HG02973 (cell line): ENCODE measurements around the gene MXRA5.
"Not testable (repeated sequence)": the region's sequence is repeated elsewhere in the genome, so short reads cannot be mapped to it uniquely, and the experiment has no call there.

Experiments used
- ATAC-seq: cut with Tn5 transposase; IDR thresholded peaks from one replicate; pipeline ENCODE4 v1.9.1; 2021; ENCODE audit warnings: moderate library complexity; ENCODE audit not compliant: unreplicated experiment

MXRA5 gene, protein sequence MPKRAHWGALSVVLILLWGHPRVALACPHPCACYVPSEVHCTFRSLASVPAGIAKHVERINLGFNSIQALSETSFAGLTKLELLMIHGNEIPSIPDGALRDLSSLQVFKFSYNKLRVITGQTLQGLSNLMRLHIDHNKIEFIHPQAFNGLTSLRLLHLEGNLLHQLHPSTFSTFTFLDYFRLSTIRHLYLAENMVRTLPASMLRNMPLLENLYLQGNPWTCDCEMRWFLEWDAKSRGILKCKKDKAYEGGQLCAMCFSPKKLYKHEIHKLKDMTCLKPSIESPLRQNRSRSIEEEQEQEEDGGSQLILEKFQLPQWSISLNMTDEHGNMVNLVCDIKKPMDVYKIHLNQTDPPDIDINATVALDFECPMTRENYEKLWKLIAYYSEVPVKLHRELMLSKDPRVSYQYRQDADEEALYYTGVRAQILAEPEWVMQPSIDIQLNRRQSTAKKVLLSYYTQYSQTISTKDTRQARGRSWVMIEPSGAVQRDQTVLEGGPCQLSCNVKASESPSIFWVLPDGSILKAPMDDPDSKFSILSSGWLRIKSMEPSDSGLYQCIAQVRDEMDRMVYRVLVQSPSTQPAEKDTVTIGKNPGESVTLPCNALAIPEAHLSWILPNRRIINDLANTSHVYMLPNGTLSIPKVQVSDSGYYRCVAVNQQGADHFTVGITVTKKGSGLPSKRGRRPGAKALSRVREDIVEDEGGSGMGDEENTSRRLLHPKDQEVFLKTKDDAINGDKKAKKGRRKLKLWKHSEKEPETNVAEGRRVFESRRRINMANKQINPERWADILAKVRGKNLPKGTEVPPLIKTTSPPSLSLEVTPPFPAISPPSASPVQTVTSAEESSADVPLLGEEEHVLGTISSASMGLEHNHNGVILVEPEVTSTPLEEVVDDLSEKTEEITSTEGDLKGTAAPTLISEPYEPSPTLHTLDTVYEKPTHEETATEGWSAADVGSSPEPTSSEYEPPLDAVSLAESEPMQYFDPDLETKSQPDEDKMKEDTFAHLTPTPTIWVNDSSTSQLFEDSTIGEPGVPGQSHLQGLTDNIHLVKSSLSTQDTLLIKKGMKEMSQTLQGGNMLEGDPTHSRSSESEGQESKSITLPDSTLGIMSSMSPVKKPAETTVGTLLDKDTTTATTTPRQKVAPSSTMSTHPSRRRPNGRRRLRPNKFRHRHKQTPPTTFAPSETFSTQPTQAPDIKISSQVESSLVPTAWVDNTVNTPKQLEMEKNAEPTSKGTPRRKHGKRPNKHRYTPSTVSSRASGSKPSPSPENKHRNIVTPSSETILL (N-terminal part only)

DNA sequence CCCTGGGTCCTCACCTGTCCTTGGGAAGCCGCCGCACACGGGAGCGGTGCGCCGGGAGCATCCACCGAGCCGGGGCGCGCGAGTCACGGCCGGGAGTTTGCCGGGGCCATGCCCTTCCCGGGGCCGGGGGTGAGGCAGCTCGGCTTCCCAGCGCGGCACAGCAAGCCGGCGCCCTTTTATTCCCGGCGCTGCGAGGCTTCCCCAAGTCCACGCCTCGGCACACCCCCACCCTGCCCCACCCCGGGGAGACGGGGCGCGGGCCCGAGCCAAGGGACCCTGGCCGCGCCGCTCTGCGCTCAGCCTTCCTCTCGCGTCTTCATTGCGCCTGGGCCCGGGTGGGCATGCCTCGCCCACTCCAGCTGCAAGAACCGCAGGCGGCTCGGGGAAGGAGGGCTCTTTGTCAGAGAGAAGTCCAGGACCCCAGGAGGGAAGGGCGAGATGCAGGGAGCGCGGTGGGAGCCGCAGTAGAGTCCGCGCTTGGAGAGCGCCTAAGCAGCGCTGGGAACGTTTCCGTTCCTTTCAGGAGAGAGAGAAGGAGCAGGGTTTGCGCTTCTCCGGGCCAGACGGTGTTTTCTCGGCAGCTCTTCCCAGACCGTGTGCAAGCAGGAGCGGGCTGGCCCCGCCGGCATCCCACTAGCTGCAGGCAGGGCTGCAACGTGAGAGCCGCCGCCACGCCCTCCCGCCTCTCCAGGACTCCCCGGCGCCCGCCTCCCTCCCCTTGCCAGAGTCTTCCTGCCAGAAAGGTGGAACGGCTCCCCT lies at the start of gene MXRA5:
MXRA5 (minus strand) TSS at position 152 of the 759 bp plus-strand sequence. CDS start 2,819 bp downstream, outside the sequence.
- no peak for ATAC-seq

- no peak for ATAC-seq
Measured at GRCh38 chrX:3393581-3394111, 47.2 kb upstream of the MXRA5 start.

DNA sequence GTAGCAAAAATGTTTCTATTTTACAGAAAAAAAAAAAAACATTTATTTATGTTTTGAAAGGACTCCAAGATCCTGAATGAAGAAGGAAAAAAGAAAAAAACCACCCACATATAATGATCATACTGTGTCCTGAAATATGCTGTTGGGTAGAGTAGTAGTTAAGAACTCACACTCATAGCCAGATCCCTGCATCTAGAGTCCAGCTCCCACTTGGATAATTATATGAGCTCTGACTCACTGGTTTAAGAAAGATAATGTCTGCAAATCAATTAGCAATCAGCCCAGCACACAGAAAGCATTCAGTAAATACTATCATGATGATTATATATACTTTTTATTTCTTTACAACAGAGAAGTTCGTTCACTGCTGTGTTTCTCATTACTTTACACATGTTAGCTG lies 46.7 kb upstream of the MXRA5 start:
- no peak for ATAC-seq

GRCh38 chrX:3388457-3388856 lies 42.0 kb upstream of the MXRA5 start:
- ATAC-seq: no peak

- no peak for ATAC-seq
Measured at GRCh38 chrX:3384327-3384726, 37.9 kb upstream of the MXRA5 start.

GRCh38 chrX:3380603-3381002 lies 34.2 kb upstream of the MXRA5 start:
- ATAC-seq: no peak

GRCh38 chrX:3379111-3379510 lies 32.7 kb upstream of the MXRA5 start:
- no peak for ATAC-seq

DNA sequence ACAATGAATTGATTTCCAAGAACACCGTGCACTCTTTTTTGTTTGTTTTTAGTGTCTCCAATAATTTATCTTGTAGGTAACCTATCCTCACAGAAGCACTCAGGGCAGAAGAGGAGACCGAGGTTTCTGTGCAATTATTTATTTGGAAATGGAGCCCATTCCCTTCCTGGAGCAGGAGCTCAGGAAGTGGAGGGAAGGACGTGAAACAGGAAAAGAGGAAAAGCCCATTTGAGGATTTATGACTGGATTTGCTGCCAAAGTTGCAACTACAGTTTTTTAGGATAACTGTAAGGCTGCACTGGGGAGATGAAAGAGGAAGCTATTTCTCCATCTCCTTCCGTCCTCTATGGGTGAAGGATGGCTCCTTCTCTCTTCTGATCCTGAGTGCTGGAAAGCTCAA lies 31.7 kb upstream of the MXRA5 start:
- no peak for ATAC-seq

DNA sequence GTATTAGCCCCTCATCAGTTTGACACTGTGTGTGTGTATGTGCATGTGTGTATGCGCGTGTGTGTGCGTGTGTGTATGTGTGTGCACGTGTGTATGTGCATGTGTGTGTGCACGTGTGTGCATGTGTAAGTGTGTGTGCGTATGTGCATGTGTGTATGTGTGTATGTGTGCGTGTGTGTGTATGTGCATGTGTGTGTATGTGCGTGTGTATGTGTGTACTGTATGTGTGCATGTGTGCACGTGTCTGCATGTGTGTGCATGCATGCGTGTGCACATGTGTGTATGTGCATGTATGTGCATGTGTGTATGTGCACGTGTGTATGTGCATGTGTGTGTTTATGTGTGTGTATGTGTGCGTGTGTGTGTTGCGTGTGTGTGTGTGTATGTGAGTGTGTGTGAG lies 31.1 kb upstream of the MXRA5 start:
- ATAC-seq: no peak

DNA sequence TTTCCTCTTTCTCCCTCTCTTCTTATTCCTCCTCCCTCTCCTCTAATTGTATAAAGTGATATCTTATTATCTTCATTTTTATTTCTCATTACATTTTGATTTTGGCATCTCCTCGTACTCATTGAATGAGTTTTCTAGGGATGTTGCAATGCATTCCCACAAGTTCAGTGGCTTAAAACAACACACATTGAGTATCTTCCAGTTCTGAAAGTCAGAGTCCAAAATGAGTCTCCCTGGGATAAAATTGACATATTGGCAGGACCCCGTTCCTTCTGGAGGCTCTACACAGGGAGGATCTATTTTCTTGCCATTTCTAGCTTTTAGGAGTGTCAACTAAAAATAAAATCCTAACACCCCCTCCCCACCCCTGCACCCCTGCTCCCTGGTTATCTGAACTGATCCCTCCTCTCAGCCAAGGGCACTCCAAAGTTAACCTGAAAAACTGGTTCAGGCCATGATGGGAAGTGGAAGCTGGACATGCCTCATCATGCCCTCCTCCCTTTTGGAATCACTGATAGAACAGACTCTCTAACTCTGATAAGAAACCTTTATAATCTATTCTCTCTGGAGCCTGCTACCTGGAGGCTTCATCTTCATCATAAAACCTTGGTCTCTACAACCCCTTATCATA lies 29.5 kb upstream of the MXRA5 start:
- ATAC-seq: not testable (repeated sequence)

- no peak for ATAC-seq
Measured at GRCh38 chrX:3374108-3374800, 27.8 kb upstream of the MXRA5 start.

- ATAC-seq: no peak
Measured at GRCh38 chrX:3371163-3371562, 24.7 kb upstream of the MXRA5 start.

DNA sequence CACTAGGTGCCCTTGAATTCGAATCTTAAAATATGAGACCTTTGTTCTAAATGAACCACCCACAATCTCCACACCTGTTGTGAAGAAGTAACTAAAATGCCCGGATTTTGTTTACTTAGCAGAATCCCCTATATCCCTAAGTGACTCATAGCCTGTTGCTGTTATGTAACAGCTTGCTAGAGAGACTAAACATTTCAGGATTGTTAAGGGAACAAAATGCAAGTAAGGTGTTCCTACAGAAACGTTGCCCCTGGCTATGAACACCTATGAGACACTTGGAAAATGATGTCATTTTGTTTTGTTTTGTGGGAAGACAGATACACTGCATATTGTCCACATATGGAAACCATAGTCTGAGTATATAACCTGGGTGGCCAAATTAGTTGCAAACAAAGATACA lies 24.2 kb upstream of the MXRA5 start:
- no peak for ATAC-seq

DNA sequence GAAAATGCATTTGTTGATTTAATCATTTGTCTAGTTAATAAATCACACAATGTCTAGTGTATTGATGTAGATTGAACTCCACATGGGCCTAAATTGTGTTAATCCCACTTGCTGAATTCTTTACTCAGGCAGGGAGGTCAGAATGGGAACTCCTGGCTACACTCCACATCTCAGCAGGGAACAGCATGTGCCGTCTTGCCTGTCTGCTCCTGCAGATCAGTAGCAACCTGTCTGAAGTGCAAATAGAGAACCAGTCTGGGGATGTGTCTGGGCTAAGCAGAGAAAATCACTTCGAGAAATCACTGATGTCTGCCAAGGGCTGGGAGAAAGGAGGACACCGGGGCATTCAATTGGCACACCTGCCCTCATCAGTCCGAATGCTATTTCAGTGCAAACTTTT lies 16.5 kb upstream of the MXRA5 start:
- no peak for ATAC-seq

GRCh38 chrX:3360881-3361280 lies 14.4 kb upstream of the MXRA5 start:
- ATAC-seq: no peak

GRCh38 chrX:3352741-3353140 lies 6.3 kb upstream of the MXRA5 start:
- ATAC-seq: not testable (repeated sequence)

- ATAC-seq: no peak
Measured at GRCh38 chrX:3351276-3351675, 4.8 kb upstream of the MXRA5 start.

GRCh38 chrX:3348191-3348590 lies 1.7 kb upstream of the MXRA5 start:
- ATAC-seq: no peak
